Keratinocyte (primary cell): Measurements from ENCODE around the gene SPATS2L.

Experiments
- EZH2 ChIP-seq: IDR thresholded peaks from one replicate; pipeline ENCODE4 v1.6.1; 2012; ENCODE audit warnings: inconsistent platforms, mild to moderate bottlenecking, low read length, moderate library complexity
- TF ChIP-seq, protein P1 (sequence below), 3 experiments: IDR thresholded peaks in 1 of 3; conservative IDR thresholded peaks in 1 of 3; optimal IDR thresholded peaks in 1 of 3; 2 replicates in 2 of 3; 3 replicates in 1 of 3; pipeline versions ENCODE3 to v1.5.1; 2011; ENCODE audit warnings: low read length in 3 of 3, mild to moderate bottlenecking in 3 of 3, moderate library complexity in 2 of 3, control low read depth in 1 of 3, inconsistent platforms in 1 of 3; ENCODE audit not compliant: insufficient read depth in 2 of 3; ENCODE audit errors: extremely low read depth in 1 of 3

GRCh38 chr2:200488169-200488568 lies 181.7 kb downstream of the SPATS2L start:
- TF ChIP-seq, protein P1, sequence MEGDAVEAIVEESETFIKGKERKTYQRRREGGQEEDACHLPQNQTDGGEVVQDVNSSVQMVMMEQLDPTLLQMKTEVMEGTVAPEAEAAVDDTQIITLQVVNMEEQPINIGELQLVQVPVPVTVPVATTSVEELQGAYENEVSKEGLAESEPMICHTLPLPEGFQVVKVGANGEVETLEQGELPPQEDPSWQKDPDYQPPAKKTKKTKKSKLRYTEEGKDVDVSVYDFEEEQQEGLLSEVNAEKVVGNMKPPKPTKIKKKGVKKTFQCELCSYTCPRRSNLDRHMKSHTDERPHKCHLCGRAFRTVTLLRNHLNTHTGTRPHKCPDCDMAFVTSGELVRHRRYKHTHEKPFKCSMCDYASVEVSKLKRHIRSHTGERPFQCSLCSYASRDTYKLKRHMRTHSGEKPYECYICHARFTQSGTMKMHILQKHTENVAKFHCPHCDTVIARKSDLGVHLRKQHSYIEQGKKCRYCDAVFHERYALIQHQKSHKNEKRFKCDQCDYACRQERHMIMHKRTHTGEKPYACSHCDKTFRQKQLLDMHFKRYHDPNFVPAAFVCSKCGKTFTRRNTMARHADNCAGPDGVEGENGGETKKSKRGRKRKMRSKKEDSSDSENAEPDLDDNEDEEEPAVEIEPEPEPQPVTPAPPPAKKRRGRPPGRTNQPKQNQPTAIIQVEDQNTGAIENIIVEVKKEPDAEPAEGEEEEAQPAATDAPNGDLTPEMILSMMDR (optimal IDR thresholded peaks at IDR 0.05 in 1 of 3, IDR thresholded peaks at IDR 0.05 in 1 of 3, conservative IDR thresholded peaks at IDR 0.05 in 1 of 3; ENCODE audit: extremely low read depth in 1 of 3, insufficient read depth in 2 of 3, low read length in 3 of 3) = no peak
- no peak for TF ChIP-seq EZH2
